ENCODE measurements around the gene CBFA2T3. TPM values are rescaled to one million over a fixed set of nuclear protein-coding genes. Genes with fewer than 3 reads are reported as not detected.

The CBFA2T3 gene
- total and polyA plus RNA-seq, 2 of the 8 experiments (the other 6 are each of a cell fraction or from before 2014, with no cell fraction given), result 0.51 to 1.3 TPM

DNA sequence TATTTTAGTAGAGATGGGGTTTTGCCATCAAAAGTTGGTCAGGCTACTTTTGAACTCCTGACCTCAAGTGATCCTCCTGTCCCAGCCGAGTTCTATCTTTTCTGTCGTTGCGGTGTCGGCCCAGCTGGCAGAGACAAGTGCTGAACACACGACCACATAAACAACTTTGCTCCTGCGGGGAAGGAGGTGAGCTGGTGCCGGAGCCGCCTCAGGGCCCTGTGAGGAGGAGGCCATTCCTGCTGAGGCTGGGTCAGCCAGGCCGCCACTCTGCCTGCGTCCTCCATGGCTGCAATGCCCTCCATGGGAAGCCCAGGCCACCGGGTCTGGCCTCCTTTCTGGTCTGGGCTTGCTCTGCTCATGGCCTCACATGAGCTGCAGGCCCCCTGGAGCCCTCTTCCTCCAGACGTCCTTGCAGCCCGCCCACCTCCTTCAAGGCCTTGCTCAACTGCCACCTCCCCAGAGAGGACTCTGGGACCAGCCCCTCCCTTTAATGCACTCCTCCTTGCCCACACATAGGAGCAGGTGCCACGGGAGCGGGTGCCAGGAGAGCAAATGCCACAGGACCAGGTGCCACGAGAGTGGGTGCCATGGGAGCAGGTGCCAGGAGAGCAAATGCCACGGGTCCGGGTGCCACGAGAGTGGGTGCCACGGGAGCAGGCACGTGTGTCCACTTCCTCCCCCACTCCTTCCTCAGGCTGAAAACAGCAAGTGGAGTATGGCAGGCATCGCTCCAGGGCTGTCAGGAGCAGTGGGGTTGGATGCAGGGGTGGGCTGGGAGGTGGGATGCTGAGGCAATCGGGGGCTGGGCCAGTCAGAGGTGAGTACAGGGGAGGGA lies 28.4 kb upstream of the CBFA2T3 start (continued):
- TF ChIP-seq, protein P1, sequence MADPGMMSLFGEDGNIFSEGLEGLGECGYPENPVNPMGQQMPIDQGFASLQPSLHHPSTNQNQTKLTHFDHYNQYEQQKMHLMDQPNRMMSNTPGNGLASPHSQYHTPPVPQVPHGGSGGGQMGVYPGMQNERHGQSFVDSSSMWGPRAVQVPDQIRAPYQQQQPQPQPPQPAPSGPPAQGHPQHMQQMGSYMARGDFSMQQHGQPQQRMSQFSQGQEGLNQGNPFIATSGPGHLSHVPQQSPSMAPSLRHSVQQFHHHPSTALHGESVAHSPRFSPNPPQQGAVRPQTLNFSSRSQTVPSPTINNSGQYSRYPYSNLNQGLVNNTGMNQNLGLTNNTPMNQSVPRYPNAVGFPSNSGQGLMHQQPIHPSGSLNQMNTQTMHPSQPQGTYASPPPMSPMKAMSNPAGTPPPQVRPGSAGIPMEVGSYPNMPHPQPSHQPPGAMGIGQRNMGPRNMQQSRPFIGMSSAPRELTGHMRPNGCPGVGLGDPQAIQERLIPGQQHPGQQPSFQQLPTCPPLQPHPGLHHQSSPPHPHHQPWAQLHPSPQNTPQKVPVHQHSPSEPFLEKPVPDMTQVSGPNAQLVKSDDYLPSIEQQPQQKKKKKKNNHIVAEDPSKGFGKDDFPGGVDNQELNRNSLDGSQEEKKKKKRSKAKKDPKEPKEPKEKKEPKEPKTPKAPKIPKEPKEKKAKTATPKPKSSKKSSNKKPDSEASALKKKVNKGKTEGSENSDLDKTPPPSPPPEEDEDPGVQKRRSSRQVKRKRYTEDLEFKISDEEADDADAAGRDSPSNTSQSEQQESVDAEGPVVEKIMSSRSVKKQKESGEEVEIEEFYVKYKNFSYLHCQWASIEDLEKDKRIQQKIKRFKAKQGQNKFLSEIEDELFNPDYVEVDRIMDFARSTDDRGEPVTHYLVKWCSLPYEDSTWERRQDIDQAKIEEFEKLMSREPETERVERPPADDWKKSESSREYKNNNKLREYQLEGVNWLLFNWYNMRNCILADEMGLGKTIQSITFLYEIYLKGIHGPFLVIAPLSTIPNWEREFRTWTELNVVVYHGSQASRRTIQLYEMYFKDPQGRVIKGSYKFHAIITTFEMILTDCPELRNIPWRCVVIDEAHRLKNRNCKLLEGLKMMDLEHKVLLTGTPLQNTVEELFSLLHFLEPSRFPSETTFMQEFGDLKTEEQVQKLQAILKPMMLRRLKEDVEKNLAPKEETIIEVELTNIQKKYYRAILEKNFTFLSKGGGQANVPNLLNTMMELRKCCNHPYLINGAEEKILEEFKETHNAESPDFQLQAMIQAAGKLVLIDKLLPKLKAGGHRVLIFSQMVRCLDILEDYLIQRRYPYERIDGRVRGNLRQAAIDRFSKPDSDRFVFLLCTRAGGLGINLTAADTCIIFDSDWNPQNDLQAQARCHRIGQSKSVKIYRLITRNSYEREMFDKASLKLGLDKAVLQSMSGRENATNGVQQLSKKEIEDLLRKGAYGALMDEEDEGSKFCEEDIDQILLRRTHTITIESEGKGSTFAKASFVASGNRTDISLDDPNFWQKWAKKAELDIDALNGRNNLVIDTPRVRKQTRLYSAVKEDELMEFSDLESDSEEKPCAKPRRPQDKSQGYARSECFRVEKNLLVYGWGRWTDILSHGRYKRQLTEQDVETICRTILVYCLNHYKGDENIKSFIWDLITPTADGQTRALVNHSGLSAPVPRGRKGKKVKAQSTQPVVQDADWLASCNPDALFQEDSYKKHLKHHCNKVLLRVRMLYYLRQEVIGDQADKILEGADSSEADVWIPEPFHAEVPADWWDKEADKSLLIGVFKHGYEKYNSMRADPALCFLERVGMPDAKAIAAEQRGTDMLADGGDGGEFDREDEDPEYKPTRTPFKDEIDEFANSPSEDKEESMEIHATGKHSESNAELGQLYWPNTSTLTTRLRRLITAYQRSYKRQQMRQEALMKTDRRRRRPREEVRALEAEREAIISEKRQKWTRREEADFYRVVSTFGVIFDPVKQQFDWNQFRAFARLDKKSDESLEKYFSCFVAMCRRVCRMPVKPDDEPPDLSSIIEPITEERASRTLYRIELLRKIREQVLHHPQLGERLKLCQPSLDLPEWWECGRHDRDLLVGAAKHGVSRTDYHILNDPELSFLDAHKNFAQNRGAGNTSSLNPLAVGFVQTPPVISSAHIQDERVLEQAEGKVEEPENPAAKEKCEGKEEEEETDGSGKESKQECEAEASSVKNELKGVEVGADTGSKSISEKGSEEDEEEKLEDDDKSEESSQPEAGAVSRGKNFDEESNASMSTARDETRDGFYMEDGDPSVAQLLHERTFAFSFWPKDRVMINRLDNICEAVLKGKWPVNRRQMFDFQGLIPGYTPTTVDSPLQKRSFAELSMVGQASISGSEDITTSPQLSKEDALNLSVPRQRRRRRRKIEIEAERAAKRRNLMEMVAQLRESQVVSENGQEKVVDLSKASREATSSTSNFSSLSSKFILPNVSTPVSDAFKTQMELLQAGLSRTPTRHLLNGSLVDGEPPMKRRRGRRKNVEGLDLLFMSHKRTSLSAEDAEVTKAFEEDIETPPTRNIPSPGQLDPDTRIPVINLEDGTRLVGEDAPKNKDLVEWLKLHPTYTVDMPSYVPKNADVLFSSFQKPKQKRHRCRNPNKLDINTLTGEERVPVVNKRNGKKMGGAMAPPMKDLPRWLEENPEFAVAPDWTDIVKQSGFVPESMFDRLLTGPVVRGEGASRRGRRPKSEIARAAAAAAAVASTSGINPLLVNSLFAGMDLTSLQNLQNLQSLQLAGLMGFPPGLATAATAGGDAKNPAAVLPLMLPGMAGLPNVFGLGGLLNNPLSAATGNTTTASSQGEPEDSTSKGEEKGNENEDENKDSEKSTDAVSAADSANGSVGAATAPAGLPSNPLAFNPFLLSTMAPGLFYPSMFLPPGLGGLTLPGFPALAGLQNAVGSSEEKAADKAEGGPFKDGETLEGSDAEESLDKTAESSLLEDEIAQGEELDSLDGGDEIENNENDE (IDR thresholded peaks at IDR 0.05; ENCODE audit: insufficient replicate concordance, low read length), result no peak
- TF ChIP-seq KDM5A (IDR thresholded peaks at IDR 0.05; ENCODE audit: low read length) (no peak), RFX5 (IDR thresholded peaks at IDR 0.05; ENCODE audit: borderline replicate concordance, low read depth, low read length) (no peak), EGR1 (IDR thresholded peaks at IDR 0.05; ENCODE audit: borderline replicate concordance, low read depth, low read length) (peak; percentile 96), CREB1 (IDR thresholded peaks at IDR 0.05) (no peak)
